Measurements from ENCODE around the gene FABP6. TPM values are rescaled to one million over a fixed set of nuclear protein-coding genes. Genes with fewer than 3 reads are reported as not detected.

Gene FABP6
- total and polyA plus RNA-seq, 4 donors, result not detected

- Histone ChIP-seq H3K9me3 (ENCODE audit: control insufficient read depth in 4 of 4, low read length in 3 of 4) (no peaks in the 10 kb centered on the region), H3K4me3 (ENCODE audit: low read depth in 1 of 3, low read length in 3 of 3) (no peak overlapping the region), H3K9ac (ENCODE audit: low read depth in 1 of 2, low read length in 2 of 2) (no peak overlapping the region), H3K27me3 (ENCODE audit: control insufficient read depth in 4 of 4, insufficient read depth in 4 of 4, low read length in 3 of 4) (no peaks in the 10 kb centered on the region), H3K27ac (ENCODE audit: low read depth in 1 of 2, low read length in 2 of 2) (no peak overlapping the region), H3K4me1 (ENCODE audit: control insufficient read depth in 4 of 4, insufficient read depth in 4 of 4, low read length in 3 of 4) (no peaks in the 10 kb centered on the region), H3K36me3 (ENCODE audit: control insufficient read depth in 4 of 4, insufficient read depth in 3 of 4, low read depth in 1 of 4, low read length in 3 of 4) (no peaks in the 10 kb centered on the region)
- WGBS, result 74% methylated on average over 2 of the region's 2 CpGs
- TF ChIP-seq MAX (IDR thresholded peaks at IDR 0.05), result no peak
- TF ChIP-seq EGR1 (IDR thresholded peaks at IDR 0.05; ENCODE audit: low read depth in 2 of 2), result no peak
- no peak for TF ChIP-seq TAF1 (conservative IDR thresholded peaks at IDR 0.05)
- no peak for TF ChIP-seq RAD21 (IDR thresholded peaks at IDR 0.05)
- TF ChIP-seq REST (IDR thresholded peaks at IDR 0.05), result no peak
- DNase-seq (ENCODE audit: low spot score), result no peak
Observed at GRCh38 chr5:160281275-160281674, 52.0 kb downstream of the FABP6 start.

- no peak for DNase-seq (ENCODE audit: low spot score)
- WGBS, result 77% methylated on average over 4 of the region's 4 CpGs
Observed at GRCh38 chr5:160284291-160284873, 55.1 kb downstream of the FABP6 start.

More at GRCh38 chr5:160284291-160284873, 55.1 kb downstream of the FABP6 start:
- Histone ChIP-seq H3K4me3 (ENCODE audit: low read depth in 1 of 3, low read length in 3 of 3) (no peak overlapping the region), H3K9ac (ENCODE audit: low read depth in 1 of 2, low read length in 2 of 2) (no peak overlapping the region), H3K27ac (ENCODE audit: low read depth in 1 of 2, low read length in 2 of 2) (no peak overlapping the region), H3K27me3 (ENCODE audit: control insufficient read depth in 4 of 4, insufficient read depth in 4 of 4, low read length in 3 of 4) (peaks cover 0 to 2% (median 0%) of the 10 kb centered on the region in 4 donors), H3K4me1 (ENCODE audit: control insufficient read depth in 4 of 4, insufficient read depth in 4 of 4, low read length in 3 of 4) (no peaks in the 10 kb centered on the region), H3K36me3 (ENCODE audit: control insufficient read depth in 4 of 4, insufficient read depth in 3 of 4, low read depth in 1 of 4, low read length in 3 of 4) (no peaks in the 10 kb centered on the region), H3K9me3 (ENCODE audit: control insufficient read depth in 4 of 4, low read length in 3 of 4) (no peaks in the 10 kb centered on the region)
- no peak for TF ChIP-seq GABPA (IDR thresholded peaks at IDR 0.05 in 1 of 2, conservative IDR thresholded peaks at IDR 0.05 in 1 of 2)
- no peak for TF ChIP-seq NR2F2 (IDR thresholded peaks at IDR 0.05)
- no peak for TF ChIP-seq HNF4A (conservative IDR thresholded peaks at IDR 0.05)
- TF ChIP-seq REST (IDR thresholded peaks at IDR 0.05), result no peak
- no peak for TF ChIP-seq SP1 (IDR thresholded peaks at IDR 0.05)
- TF ChIP-seq FOXA1 (IDR thresholded peaks at IDR 0.05), result no peak
